NCI-H128 (cell line): ENCODE measurements around the gene NAA80.
A peak's percentile ranks its signal among the peaks of the same experiment; 100 is the strongest.

Source experiments
- DNase-seq: peaks from one replicate; lab custom pipeline; 2025; ENCODE audit not compliant: unreplicated experiment; lab: John Stamatoyannopoulos, UW

Gene NAA80

DNA sequence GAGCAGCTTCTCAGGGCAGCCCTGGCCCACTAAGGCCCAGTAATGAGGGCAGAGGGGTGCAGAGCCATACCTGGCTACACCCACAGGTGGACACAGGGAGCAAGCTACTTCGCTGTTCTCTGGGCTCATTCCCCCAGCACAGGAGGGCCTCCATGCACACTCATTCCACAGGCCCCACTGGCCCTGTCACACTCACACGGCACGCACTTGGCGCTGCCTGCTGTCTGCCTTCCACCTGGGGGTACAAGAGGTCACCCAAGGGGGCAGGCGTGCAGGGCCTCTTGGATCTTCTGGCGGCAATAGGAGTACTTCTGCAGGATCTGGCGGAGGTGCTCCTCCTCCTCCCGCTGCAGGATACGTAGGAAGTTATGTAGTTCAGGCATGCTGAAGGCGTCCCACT is 31.1 kb upstream of the NAA80 start:
- no peak for DNase-seq

DNA sequence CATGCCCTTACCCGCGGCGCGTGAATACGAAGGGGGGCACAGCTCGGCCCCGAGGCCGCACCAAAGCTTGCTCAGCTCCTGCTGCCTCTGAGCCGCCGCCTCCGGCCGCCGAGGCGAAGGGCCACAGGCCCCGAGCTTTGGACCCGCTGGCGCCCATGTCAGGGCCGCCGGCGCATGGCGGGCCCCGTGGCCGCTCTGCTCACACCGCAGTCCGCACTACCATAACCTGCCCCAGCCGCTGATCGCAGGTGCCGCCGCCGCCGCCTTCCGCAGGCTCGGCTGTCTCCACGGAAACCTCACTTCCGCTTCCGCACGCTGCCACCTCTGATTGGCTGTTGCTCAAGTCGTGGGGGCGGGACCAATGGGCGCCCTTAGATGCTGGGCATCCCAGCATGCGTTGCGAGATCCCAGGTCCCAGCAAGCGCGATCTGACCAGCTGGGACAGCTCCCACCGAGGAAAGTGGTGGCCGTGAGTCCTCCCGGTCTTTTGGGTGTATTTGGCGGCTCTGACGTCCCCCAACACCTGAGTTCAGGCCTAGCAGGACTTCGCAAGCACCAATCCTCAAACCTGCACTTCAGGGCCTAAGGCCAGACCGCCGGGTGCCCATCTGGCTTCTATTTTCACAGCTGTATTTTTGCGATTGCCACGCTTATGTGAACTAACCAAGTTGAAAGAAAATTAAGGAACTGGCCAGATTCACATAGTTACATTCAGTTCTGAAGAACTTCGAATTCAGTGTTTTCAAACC is 28.9 kb upstream of the NAA80 start, which contains the start of gene TUSC2:
TSS of gene TUSC2 (minus strand) at position 281 of the 749 bp plus-strand sequence. CDS start at position 157, 124 bp downstream.
- peak; percentile 91 for DNase-seq

DNA sequence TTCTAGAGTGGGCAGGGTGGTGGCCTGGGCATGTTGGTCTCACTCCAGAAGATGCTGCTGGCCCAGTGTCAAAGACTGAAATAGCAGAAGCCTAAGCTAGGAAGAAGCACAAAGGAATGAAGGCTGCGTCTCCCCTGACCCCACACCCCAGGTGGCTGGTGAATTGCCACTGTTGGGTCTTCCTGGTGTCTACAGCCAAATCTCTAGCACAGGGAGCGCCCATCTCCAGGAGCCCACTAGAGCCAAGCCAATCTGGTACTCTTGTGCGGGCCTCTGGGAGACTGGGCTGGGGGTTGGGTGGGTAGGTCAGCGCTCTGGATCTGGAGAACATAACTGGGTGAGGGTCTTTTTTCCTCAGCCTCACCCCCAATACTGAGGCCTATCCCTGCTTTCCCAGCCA is 27.9 kb upstream of the NAA80 start:
- no peak for DNase-seq

DNA sequence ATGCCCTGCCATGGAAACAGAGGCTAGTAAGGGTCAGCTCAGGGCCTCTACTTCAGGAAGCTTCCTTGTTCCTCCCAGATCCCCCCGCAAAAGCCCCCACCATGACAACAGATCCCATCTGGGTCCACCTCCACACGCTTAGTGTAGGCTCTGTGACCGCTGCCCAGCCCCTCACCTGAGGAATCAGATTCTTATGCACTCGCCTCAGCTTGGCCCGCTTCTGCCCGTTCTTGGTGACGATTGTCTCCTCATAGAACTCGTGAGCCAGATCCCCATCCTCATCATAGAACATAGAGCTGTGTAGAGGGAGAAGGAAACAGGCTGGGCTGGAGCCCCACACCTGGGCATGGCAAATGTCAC is 27.0 kb upstream of the NAA80 start:
- no peak for DNase-seq

DNA sequence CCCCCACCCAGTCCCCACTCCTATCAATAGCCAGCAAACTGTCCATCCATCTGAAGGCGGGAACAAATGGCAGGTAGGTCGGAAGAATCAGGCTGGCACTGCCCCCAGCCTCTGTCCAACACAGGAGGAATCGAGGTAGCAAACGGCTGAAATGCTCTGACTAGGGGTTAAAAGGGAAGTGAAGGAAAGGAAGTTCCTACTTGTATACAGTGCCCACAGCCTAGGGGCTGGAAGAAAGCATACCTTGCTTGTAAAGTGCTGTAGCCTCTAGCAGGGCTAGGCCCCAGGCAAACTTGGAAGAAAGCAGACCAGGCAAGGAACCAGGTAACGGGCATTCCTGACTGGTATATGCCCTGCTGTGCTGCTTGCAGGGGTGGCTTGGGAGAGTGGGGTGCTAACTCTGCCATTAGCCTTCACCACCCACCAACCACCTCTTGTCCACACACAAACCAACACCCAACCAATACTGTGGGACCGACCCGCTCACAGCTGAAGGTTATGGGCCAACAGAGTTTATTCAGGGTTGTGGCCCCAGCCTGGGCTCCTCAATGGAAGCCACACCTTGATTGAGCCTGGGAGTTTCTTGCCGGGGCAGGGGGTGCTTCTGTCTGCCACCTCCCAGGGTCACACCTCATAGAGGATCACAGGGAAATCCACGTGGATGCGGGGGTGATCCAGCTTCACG is 26.4 kb upstream of the NAA80 start:
- no peak for DNase-seq

DNA sequence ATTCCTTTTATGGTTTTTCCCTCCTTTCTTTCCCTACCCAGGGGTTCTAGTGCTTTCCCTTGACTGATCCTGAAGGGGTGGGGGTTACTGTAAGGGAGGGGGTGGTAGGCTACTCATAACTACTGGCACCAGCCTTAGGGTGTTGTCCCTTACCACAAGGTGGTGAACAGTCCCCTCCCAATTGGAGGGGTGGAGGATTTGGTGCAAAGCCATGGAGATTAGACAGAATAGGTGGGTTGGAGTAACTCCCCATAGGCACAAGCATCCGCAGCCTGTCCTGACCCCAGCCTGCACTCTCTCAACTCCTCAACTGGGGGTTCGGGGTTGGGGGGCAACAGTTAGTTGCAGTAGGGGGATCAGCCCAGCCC is 25.9 kb upstream of the NAA80 start:
- DNase-seq: no peak

DNA sequence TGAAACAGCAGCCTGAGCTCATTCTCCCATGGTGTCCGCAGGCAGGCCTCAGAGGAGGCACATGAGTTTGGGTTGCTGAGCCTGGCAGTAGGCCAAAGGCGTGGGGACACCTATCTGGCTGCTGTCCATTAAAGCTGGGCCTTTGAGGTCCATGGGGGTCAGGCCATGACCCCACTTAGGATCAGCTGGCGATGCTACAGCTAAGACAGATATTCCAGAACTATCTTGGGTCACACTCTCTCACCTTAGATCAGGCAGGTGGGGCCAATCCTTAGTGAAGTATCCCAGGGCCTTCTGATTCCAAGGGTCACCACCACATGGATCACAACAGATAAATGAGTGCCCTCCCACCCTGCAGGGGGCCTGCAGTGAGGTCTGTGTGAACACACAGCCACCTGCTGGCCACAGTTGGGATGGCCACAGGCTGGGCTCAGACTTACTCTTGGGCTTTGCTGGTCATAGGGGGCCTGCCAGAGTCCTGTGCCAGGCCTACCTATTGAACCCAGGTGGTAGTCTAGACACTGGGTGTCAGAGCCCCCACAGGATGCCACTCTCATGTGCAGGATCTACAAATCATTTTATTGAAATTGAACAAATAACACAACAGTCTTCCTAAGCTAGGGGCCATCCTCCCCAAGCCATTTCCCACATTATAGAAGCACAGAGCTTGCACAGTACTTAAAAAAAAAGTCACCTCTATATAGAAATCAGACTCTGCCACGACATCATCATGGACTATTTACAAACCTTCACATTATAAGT is 25.3 kb upstream of the NAA80 start:
- DNase-seq: peak; percentile 32

DNA sequence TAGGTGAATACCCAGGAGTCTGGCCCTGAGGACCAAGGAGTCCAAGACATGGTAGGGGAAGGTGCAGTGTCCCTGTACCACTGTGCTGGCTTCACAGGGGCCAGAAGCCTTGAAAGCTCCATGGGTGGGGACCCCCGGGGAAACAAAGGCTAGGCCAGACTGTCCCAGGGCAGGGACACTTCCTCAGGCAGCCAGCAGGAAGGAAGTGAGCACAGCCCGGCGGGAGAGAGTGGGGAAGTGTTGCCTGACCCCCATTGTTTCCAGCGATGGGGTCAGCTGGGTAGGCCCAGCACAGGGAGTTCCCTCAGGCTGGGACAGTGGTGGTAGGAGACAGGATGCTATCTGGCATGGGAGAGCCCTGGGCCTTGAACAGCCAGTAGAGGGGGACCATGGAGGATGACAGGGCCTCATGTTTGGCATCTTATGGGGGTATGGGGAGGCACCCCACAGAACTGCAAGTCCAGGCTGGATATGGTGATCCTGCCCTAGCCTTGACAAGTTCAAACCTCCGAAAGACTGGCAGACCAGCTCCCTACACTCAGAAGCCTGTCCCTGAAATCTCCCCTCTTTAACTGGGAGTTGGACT is 24.5 kb upstream of the NAA80 start:
- DNase-seq: no peak

DNA sequence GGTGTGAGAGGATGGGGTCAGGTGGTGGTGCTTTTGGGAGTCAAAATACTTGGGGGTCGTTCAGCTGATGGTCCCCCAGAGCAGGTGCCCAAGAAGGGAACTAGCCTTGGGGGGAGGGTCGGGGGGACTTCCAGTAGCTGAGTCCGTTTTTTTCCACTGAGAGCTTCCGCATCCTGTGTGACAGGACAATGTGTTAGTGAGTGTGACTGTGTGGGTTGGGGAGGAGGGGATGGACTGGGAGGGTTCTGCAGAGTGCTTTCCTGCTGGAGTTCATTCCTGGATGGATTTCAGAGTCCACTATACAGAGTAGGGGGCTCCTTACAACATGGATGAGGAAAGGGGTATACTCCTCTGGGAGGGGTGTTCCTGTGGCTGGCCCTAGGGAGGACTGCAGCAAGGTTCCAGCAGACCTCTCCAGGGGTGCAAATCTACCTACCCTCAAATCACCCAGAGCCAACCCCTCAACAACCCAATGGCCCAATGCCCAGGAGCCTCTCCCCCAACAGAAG is 23.9 kb upstream of the NAA80 start:
- DNase-seq: no peak

DNA sequence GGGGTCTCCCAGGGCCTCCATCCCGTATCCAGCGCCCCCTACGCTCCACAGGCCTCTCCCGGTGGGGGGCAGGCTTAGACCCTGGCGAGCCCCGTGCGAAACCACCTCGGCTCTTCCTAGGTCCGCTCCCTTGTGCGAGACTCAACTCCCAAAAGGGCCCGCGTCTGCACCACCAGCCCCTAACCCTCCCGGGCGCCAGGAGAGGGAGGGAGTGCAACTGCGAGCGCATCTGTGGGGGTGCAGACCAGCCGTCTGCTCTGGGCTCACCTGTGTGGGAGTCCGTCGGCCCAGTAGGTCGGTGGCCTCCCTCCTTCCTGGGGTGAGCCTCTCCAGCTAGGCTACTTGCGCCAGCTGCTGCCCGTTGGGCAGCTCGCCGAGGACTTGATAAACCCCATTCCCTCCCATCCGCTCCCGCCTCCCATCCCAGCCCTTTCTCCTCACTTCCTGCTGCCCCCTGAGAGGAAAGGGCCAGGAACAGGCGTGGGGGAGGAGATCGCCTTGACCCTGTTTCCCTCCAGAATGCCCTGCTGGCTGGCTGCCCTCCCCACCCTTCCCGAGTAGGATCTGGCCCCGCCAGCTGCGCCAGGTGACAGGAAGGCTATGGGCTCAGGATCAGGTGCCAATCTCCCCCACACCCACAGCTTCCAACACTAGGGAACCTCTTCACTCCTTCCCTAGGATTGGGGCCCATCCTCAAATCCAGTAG is 23.3 kb upstream of the NAA80 start, which contains the start of gene HYAL2:
TSS of gene HYAL2 (minus strand) at position 360 of the 706 bp plus-strand sequence. CDS start 2,256 bp downstream, outside the sequence.
- DNase-seq: no peak

DNA sequence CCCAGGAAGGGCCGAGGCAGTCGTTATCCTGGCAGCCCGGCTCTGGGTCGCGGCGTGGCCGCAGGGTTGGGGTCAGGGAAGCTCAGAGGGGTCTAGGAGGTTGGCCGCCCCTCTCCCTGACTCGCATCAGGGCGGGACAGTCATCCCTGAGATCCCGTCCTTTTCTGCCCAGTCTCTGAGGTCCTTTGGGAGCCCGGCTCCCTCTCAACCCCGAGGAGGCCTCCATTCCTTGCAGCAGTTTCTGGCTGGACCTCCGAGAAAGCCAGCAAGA is 22.8 kb upstream of the NAA80 start:
- DNase-seq: no peak

DNA sequence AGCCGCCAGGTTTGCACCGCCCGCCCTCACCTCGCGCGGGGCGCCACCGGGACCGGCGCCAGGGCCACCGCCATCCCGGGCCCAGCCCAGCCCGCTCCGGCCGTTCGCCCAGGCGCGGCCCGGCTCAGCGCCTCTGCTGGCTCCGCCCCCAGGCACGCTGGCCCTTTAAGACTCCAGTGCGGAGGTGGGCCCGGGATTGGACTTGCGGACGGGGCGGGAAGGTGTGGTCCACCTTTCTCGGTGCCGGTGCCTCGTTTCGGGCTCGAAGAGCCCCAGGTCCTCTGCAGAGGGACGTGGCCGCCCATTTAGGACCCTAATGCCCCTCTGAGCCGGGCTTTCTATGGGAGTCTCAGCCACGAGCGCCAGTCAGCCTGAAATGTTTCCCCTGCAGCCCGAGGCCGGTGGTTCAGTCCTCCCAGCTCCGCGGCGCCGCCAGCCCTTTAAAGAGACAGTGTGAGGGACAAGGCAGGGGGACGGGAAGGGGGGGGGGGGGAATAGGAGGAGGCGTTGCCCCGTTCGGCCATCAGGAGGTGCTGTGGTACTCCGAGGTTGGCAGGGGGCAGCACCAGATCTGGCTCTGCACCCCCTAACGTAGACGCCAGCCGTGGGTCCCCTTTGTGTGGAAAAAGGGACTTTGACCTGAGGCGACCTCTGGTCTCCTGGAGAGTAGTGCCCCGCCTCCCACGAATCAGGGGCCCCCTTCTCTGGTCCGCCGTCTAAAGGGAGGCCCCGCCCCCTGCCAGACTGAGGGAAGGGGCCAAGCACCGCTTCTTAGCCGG is 22.3 kb upstream of the NAA80 start:
- peak; percentile 40 for DNase-seq

DNA sequence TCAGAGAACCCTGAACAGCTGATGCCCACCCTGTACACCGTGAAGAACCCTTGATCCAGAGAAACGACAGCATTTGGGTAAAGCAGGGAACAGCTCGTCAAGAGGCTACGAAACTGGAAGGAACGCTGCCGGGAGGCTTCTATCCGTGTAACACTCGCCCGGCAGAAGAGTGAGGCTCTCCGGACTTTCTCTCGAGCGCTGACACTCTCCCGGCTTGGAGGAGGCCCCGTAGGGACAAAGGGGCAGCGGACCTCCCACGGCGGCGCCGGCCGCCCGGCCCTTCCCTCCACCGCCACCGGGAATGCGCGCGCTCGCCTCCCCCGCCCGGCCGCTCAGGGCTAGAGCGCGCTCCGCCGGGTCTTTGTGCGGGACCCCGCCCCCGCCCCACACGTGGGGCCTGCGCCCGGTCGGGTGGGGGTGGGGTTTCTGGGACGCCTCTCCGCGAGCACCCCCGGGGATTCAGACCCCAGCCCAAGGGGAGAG is 21.7 kb upstream of the NAA80 start:
- DNase-seq: no peak

DNA sequence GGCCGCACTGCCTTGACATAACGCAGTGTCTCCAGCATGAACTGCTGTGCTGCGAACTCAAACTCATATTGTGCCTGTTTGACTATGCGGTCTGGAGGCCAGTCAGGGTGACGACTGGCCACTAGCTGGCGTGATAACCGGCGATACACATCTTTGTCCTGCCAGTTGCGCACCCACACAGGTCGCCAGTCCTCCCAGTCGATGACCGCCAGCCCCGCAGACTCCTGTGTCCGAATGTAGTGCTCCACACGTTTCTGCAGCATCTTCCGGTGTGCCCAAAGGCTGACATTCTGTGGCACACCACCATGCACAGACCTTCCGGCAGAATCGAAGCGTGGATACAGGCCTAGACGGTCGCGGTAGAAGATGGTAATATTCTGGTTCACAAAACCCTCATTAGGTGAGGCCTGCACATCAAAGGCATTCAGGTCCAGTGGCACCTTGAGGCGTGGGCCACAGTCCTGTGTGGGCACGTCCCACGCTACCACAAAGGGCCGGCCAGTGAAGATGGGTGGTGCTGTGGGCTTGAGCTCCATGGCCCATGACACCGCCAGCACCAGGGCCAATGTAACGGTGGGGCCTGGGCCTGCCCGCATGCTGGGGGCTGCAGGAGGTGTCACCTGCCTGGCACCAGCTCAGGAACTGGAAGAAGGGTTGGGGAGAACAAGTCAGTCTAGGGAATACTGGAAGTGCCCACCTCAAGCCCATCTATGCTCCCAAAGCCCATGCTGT is 20.9 kb upstream of the NAA80 start:
- DNase-seq: no peak

DNA sequence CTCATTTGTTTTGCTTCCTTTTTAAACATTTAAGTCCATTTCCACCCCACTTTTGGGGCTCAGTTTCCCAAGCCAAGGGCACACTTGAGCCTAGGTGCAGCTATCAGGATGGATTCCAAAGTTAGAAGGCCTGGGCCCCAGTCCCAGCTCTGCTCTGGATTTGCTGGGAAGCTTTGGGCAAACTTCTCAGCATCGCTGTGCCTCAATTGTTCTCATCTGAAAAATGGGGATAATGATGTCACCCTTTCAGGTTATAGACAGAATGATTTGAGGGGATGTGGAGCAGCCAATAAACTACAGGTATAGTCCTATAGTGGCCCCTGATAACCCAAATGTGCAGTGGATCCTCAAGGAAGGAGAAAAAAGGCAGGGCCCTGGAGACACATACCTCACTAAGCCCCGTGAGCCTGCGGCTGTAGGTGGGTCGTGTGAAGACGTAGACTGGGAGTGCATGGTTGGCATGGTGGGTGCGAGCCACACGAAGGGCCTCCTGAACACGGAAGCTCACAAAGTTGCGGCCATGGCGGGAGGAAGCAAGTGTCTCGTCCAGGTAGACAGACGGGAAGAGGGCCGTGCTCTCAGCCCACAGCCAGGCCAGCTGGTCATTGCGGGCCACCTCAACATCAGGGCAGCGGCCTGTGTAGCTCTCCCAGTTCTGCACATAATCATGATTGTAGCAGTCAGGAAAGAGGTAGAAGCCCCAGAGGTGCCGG is 20.1 kb upstream of the NAA80 start:
- no peak for DNase-seq

DNA sequence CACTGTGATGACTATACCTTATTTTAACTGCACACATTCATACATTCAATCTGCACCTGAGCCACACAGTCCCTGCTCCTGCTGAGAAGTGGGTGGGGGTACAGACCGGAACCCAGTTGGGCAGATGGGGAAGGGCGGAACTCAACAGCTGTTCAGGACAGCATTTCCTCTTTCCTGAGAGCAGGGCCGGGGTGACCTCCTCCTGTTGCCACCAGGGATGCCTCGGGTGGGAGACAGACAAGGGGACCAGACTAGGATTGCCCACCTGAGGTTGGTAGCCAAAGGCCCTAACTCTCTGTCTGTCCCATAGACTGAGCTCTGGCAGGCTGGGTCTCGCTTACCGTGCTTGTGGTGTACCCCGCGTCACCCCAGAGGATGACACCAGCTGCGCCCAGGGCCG is 19.4 kb upstream of the NAA80 start:
- DNase-seq: no peak

DNA sequence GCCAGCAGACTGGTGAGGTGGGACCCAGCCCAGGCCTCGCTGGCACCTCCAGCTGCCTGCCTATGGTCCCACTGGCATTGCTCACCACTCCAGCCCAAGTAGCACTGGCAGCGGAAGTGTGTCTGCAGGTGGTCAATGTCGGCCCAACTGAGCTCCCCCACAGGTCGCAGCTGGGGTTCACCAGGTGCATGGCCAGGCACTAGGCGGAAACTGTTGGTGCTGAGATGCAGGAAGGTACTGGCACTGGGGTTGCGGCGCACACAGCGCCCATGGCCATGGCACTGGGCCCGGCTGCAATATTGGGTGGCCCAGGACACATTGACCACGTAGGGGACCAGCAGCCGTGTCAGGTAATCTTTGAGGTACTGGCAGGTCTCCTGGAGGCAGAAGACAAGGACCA is 19.0 kb upstream of the NAA80 start:
- DNase-seq: no peak

DNA sequence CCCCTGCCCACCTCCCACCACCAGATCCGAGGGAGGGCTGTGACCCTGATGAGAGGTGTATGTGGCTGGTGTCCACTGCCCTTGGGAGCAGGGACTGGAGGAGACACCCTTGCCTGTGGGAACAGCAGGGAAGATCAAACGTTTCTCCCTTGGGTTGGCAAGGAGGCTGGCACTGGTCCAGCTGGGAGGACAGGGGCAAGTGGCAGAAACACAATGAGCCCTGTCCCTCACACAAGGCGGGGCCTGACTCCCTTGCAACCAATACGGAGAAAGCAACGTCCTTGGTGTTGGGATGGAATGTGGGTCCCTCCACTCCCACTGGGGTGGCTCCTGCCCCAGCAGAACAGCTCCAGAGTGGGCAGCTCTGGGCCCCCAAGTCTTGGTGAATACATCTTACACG is 18.1 kb upstream of the NAA80 start:
- no peak for DNase-seq
